ENCODE data around the gene SOCS7. TPM values are rescaled to one million over a fixed set of nuclear protein-coding genes. Genes with fewer than 3 reads are reported as not detected.

The SOCS7 gene
- total RNA-seq, 1 donor from 2014 or later, result 17.8 TPM

- no peak overlapping the region for H3K27ac Mint-ChIP-seq
- no peak for DNase-seq (ENCODE audit: low spot score)
- peaks cover 10% of the 10 kb centered on the region for H3F3A ChIP-seq (ENCODE audit: low read depth)
- H3K4me1 ChIP-seq, result peaks cover 7% of the 10 kb centered on the region
- H3K27me3 Mint-ChIP-seq (ENCODE audit: insufficient read depth, low read depth), result peaks cover 6% of the 10 kb centered on the region
- H3K27me3 ChIP-seq, result no peaks in the 10 kb centered on the region
- no peak overlapping the region for H3K4me3 Mint-ChIP-seq
- H3K9me3 Mint-ChIP-seq, result no peaks in the 10 kb centered on the region
- H4K20me1 ChIP-seq (ENCODE audit: low read depth), result no peaks in the 10 kb centered on the region
- no peaks in the 10 kb centered on the region for H3K79me2 ChIP-seq (ENCODE audit: low read depth)
- no peak overlapping the region for H3K4me2 ChIP-seq
- no peaks in the 10 kb centered on the region for H3K9me3 ChIP-seq (ENCODE audit: low read depth)
- H3K36me3 ChIP-seq, result no peaks in the 10 kb centered on the region
- H3K4me1 Mint-ChIP-seq, result peaks cover 17% of the 10 kb centered on the region
- no peak overlapping the region for H3K4me3 ChIP-seq
- H3K36me3 Mint-ChIP-seq, result no peaks in the 10 kb centered on the region
- no peak overlapping the region for H2AFZ ChIP-seq (replicated peaks)
- no peak for TF ChIP-seq EZH2phosphoT487 (IDR thresholded peaks at IDR 0.05)
- TF ChIP-seq, protein P1, sequence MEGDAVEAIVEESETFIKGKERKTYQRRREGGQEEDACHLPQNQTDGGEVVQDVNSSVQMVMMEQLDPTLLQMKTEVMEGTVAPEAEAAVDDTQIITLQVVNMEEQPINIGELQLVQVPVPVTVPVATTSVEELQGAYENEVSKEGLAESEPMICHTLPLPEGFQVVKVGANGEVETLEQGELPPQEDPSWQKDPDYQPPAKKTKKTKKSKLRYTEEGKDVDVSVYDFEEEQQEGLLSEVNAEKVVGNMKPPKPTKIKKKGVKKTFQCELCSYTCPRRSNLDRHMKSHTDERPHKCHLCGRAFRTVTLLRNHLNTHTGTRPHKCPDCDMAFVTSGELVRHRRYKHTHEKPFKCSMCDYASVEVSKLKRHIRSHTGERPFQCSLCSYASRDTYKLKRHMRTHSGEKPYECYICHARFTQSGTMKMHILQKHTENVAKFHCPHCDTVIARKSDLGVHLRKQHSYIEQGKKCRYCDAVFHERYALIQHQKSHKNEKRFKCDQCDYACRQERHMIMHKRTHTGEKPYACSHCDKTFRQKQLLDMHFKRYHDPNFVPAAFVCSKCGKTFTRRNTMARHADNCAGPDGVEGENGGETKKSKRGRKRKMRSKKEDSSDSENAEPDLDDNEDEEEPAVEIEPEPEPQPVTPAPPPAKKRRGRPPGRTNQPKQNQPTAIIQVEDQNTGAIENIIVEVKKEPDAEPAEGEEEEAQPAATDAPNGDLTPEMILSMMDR (IDR thresholded peaks at IDR 0.05), result no peak
- TF ChIP-seq EZH2 (IDR thresholded peaks at IDR 0.05), result no peak
- no peak overlapping the region for H3K9ac ChIP-seq
- no peak overlapping the region for H3K27ac ChIP-seq
Measured at GRCh38 chr17:38339891-38340290, 11.8 kb upstream of the SOCS7 start.

DNA sequence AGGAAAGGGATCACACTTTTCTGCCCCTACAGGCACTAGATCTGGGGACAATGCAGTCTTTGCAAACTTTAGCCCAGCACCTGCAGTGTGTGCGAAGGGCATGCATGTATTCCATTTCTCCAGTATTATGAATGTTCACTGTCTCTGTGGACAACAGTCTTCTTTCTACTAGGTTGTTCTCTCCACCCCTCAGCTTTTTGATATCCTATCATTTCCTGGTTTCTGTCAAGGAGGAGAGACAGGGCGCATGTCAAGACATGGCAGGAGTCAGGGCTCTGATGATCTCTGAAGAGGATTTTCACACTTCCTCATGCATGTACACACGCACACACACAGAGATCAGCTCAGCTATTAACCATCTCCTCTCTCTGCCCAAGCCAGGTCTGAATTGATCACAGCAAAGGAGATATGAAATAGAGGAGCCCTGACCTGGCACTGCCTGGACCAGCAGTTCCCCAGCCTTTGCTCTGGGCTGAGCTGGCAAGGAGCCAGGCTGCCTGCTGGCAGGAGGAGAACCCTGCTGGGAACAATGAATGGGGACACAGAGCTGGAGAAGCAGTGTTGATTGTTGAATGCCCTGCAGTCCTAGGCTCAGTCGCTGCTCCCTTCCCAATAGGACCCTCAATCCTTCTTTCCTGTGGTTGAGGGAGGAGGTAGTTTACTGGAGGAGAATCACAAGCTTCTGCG, 10.5 kb upstream of the SOCS7 start:
- peak overlapping the region; percentile 8 for H3K27ac Mint-ChIP-seq
- Histone ChIP-seq H4K20me1 (ENCODE audit: low read depth) (no peaks in the 10 kb centered on the region), H3K9ac (no peak overlapping the region), H3K27me3 (no peaks in the 10 kb centered on the region), H3K4me2 (peak overlapping the region; percentile 9), H3K79me2 (ENCODE audit: low read depth) (no peaks in the 10 kb centered on the region), H3K9me3 (ENCODE audit: low read depth) (no peaks in the 10 kb centered on the region), H2AFZ (replicated peaks) (no peak overlapping the region), H3K27ac (no peak overlapping the region), H3K36me3 (no peaks in the 10 kb centered on the region), H3K4me1 (peaks cover 7% of the 10 kb centered on the region), H3F3A (ENCODE audit: low read depth) (peaks cover 10% of the 10 kb centered on the region), H3K4me3 (no peak overlapping the region)
- no peaks in the 10 kb centered on the region for H3K36me3 Mint-ChIP-seq
- no peak overlapping the region for H3K4me3 Mint-ChIP-seq
- H3K27me3 Mint-ChIP-seq (ENCODE audit: insufficient read depth, low read depth), result peaks cover 6% of the 10 kb centered on the region
- H3K4me1 Mint-ChIP-seq, result peaks cover 17% of the 10 kb centered on the region
- DNase-seq (ENCODE audit: low spot score), result peak; percentile 57
- H3K9me3 Mint-ChIP-seq, result no peaks in the 10 kb centered on the region
- TF ChIP-seq, protein P1 (IDR thresholded peaks at IDR 0.05), result no peak
- no peak for TF ChIP-seq EZH2 (IDR thresholded peaks at IDR 0.05)
- TF ChIP-seq EZH2phosphoT487 (IDR thresholded peaks at IDR 0.05), result no peak

- no peak for TF ChIP-seq EZH2phosphoT487 (IDR thresholded peaks at IDR 0.05)
- TF ChIP-seq, protein P1 (IDR thresholded peaks at IDR 0.05), result no peak
- TF ChIP-seq EZH2 (IDR thresholded peaks at IDR 0.05), result no peak
- no peak overlapping the region for H3K27ac ChIP-seq
- Mint-ChIP-seq H3K27me3 (ENCODE audit: insufficient read depth, low read depth) (peaks cover 6% of the 10 kb centered on the region), H3K4me3 (no peak overlapping the region), H3K4me1 (peaks cover 17% of the 10 kb centered on the region), H3K9me3 (no peaks in the 10 kb centered on the region), H3K27ac (peak overlapping the region; percentile 57), H3K36me3 (no peaks in the 10 kb centered on the region)
- H3K36me3 ChIP-seq, result no peaks in the 10 kb centered on the region
- no peak overlapping the region for H2AFZ ChIP-seq (replicated peaks)
- no peaks in the 10 kb centered on the region for H4K20me1 ChIP-seq (ENCODE audit: low read depth)
- H3K4me2 ChIP-seq, result no peak overlapping the region
- H3K79me2 ChIP-seq (ENCODE audit: low read depth), result no peaks in the 10 kb centered on the region
- H3F3A ChIP-seq (ENCODE audit: low read depth), result peaks cover 10% of the 10 kb centered on the region
- no peaks in the 10 kb centered on the region for H3K9me3 ChIP-seq (ENCODE audit: low read depth)
- H3K4me1 ChIP-seq, result peaks cover 7% of the 10 kb centered on the region
- H3K4me3 ChIP-seq, result no peak overlapping the region
- H3K27me3 ChIP-seq, result no peaks in the 10 kb centered on the region
- no peak overlapping the region for H3K9ac ChIP-seq
- DNase-seq (ENCODE audit: low spot score), result no peak
Measured at GRCh38 chr17:38342886-38343607, 8.6 kb upstream of the SOCS7 start.

Measured in neural progenitor cell (in vitro differentiated cells).